ENCODE data around the gene SMO. TPM values are rescaled to one million over a fixed set of nuclear protein-coding genes. Genes with fewer than 3 reads are reported as not detected.

SMO gene
- total and polyA plus RNA-seq, 2 donors (not counting 1 experiment from before 2014, with no cell fraction given): 0.39 to 1.4 TPM

DNA sequence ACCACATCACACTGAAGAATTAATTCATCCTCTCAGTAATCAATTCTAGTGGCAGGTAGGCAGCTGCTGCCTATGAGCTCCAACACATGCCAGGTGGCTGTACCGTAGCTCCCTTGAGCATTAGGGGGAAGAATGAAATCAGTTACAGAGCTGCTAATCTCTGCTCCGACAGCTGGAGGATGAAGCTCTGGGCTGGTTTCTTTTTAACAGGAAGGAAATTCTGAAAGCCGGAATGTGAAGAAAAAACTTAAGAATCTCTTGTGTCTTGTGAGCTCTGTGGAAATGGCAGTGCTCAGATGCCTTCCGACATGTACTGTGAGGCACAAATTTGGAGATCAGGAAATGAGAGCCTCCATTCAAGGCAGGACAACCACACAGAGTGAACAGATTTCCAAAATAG lies 33.6 kb downstream of the SMO start:
- no peak for TF ChIP-seq EZH2 (IDR thresholded peaks at IDR 0.05; ENCODE audit: borderline replicate concordance, insufficient read depth, low read depth, low read length, poor library complexity, severe bottlenecking)
- TF ChIP-seq, protein P1, sequence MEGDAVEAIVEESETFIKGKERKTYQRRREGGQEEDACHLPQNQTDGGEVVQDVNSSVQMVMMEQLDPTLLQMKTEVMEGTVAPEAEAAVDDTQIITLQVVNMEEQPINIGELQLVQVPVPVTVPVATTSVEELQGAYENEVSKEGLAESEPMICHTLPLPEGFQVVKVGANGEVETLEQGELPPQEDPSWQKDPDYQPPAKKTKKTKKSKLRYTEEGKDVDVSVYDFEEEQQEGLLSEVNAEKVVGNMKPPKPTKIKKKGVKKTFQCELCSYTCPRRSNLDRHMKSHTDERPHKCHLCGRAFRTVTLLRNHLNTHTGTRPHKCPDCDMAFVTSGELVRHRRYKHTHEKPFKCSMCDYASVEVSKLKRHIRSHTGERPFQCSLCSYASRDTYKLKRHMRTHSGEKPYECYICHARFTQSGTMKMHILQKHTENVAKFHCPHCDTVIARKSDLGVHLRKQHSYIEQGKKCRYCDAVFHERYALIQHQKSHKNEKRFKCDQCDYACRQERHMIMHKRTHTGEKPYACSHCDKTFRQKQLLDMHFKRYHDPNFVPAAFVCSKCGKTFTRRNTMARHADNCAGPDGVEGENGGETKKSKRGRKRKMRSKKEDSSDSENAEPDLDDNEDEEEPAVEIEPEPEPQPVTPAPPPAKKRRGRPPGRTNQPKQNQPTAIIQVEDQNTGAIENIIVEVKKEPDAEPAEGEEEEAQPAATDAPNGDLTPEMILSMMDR (IDR thresholded peaks at IDR 0.05): no peak
- H3K27me3 Mint-ChIP-seq: peaks cover 4% of the 10 kb centered on the region
- Histone ChIP-seq H3K79me2 (ENCODE audit: control insufficient read depth, insufficient read depth, low read length) (peaks cover 18% of the 10 kb centered on the region), H3K4me2 (replicated peaks; ENCODE audit: low read depth, low read length, poor library complexity, severe bottlenecking) (peak overlapping the region; percentile 52), H2AFZ (ENCODE audit: insufficient read depth, low read depth, low read length, poor library complexity, severe bottlenecking) (peak overlapping the region; percentile 73), H3K9ac (ENCODE audit: low read length) (peak overlapping the region; percentile 38), H4K20me1 (ENCODE audit: control insufficient read depth, insufficient read depth, low read length, poor library complexity, severe bottlenecking) (no peaks in the 10 kb centered on the region), H3K9me3 (ENCODE audit: control extremely low read depth in 1 of 3, control insufficient read depth in 2 of 3, insufficient read depth in 1 of 3, low read length in 2 of 3) (no peaks in the 10 kb centered on the region), H3K27me3 (replicated peaks in 1 of 4; ENCODE audit: control extremely low read depth in 1 of 4, control insufficient read depth in 3 of 4, insufficient read depth in 4 of 4, low read length in 3 of 4) (no peaks in the 10 kb centered on the region), H3K36me3 (replicated peaks in 1 of 2; ENCODE audit: control extremely low read depth in 1 of 2, control insufficient read depth in 1 of 2, extremely low read depth in 1 of 2, insufficient read depth in 2 of 2, low read length in 1 of 2) (no peaks in the 10 kb centered on the region), H3K4me1 (ENCODE audit: control insufficient read depth in 2 of 2, insufficient read depth in 2 of 2, low read length in 2 of 2) (peaks cover 27 to 35% of the 10 kb centered on the region in 2 donors), H3K4me3 (ENCODE audit: control extremely low read depth in 1 of 5, extremely low read depth in 1 of 5, insufficient read depth in 1 of 5, low read depth in 2 of 5, low read length in 4 of 5) (peak overlapping the region in 2 of 5 experiments; percentile 1 to 38), H3K27ac (ENCODE audit: low read length in 2 of 2) (peak overlapping the region; percentile 39 to 80)
- DNase-seq: peak; percentile 51
- no peak for ATAC-seq (ENCODE audit: low read depth)
- no peaks in the 10 kb centered on the region for H3K9me3 Mint-ChIP-seq (ENCODE audit: insufficient read depth)
- POLR2A ChIA-PET: interaction anchor here (0.7 kb wide), 1 partner anchor 347 kb away, joined by 4 read pairs; no protein-coding TSS in a partner anchor
- peaks cover 34% of the 10 kb centered on the region for H3K4me1 Mint-ChIP-seq
- WGBS (ENCODE audit: insufficient coverage): 5% methylated on average over 4 of the region's 4 CpGs
- CTCF ChIA-PET: interaction anchor here (0.6 to 8.5 kb wide), 17 partner anchors 9 to 1576 kb away, joined by 3 to 265 read pairs (median 5); no protein-coding TSS in a partner anchor
- intact Hi-C loops (cut with micrococcal nuclease): loop anchor here (5.0 to 10.0 kb wide), 2 partner anchors 145 to 877 kb away; partner anchors contain the start of gene RBM28
- peak overlapping the region; percentile 46 for H3K4me3 Mint-ChIP-seq
- peak overlapping the region; percentile 85 for H3K27ac Mint-ChIP-seq
